ENCODE results near the gene WWOX. TPM values are rescaled to one million over a fixed set of nuclear protein-coding genes. Genes with fewer than 3 reads are reported as not detected.

WWOX gene
- total RNA-seq, 4 donors from 2014 or later = 135 to 209 (median 159) TPM

DNA sequence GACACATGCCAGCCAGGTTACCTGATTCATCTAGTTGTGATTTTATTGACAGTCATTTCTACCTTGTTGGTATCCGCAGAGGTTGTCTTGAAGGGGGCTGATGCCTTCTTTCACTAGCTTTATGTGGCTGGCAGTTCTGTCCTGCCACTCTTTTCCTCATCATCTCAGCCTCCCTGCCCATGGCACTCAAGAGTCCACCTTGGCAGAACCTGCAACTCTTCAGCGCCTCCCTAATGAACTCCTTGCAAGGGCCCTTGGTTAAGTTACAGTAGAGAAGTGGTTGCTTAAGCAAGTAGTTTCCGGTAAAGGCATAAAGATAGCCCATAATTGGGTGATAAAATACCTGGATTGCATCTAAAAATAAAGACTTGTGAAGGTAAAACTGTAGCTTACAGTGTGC, 489.9 kb downstream of the WWOX start:
- DNase-seq = peak; percentile 29 to 38
- no peak for TF ChIP-seq POLR2A (IDR thresholded peaks at IDR 0.05)
- TF ChIP-seq, protein P1, sequence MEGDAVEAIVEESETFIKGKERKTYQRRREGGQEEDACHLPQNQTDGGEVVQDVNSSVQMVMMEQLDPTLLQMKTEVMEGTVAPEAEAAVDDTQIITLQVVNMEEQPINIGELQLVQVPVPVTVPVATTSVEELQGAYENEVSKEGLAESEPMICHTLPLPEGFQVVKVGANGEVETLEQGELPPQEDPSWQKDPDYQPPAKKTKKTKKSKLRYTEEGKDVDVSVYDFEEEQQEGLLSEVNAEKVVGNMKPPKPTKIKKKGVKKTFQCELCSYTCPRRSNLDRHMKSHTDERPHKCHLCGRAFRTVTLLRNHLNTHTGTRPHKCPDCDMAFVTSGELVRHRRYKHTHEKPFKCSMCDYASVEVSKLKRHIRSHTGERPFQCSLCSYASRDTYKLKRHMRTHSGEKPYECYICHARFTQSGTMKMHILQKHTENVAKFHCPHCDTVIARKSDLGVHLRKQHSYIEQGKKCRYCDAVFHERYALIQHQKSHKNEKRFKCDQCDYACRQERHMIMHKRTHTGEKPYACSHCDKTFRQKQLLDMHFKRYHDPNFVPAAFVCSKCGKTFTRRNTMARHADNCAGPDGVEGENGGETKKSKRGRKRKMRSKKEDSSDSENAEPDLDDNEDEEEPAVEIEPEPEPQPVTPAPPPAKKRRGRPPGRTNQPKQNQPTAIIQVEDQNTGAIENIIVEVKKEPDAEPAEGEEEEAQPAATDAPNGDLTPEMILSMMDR (IDR thresholded peaks at IDR 0.05) = no peak
- Histone ChIP-seq H3K27ac (no peak overlapping the region), H3K36me3 (no peaks in the 10 kb centered on the region), H3K4me1 (peaks cover 0 to 3% of the 10 kb centered on the region in 2 donors), H3K27me3 (no peaks in the 10 kb centered on the region), H3K4me3 (replicated peaks in 1 of 3) (no peak overlapping the region), H3K9me3 (no peaks in the 10 kb centered on the region)
- 61 to 76% methylated on average over 3 of the region's 3 CpGs for WGBS, 2 donors
- intact Hi-C loops (cut with DNase I) = no loop called here

DNA sequence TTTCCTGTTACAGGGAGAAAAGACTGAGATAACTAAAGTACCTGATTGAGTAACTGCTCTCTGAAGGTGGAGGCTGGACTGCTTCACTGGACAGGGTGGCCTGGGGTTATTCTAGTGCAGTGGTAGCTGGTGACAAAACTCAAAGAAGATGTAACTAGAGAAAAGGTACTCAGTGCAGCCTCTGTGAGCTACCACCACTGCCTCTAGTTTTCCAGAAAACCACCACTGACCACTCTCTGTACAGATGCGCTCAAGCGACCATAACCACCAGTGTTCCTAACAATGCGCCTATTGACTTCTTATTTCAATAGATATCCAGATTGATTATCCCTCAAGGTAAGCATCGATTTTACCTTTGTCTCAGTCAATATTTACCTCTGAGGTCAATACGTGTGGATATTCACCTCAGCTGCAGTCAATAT, 492.2 kb downstream of the WWOX start:
- no peak for DNase-seq
- Histone ChIP-seq H3K27ac (no peak overlapping the region), H3K9me3 (no peaks in the 10 kb centered on the region), H3K4me1 (peaks cover 0 to 3% of the 10 kb centered on the region in 2 donors), H3K27me3 (no peaks in the 10 kb centered on the region), H3K4me3 (replicated peaks in 1 of 3) (no peak overlapping the region), H3K36me3 (no peaks in the 10 kb centered on the region)
- intact Hi-C loops (cut with DNase I) = no loop called here
- TF ChIP-seq, protein P1 (IDR thresholded peaks at IDR 0.05) = no peak
- no peak for TF ChIP-seq POLR2A (IDR thresholded peaks at IDR 0.05)
- 97 to 98% methylated on average over 5 of the region's 5 CpGs for WGBS, 2 donors

DNA sequence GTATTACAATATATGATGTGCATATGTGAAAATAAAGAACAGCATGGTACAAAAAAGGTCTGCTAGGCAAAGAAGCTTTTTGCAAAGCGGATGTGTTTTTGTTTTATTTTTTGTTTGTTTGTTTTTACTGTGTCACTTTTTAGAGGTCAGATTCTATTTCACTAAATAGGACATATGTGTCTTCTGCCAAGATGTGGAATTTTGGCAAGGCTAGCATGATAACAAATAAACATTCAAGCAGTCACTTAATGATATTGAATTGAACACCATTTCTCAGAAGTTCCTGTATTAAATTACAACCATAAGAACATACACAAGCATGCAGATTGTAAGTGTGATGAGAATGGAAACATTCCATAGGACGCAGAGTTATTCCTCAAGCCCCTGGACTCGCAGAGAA, 492.7 kb downstream of the WWOX start:
- WGBS, 2 donors = 87 to 89% methylated on average over 3 of the region's 3 CpGs
- H3K4me1 ChIP-seq = peaks cover 0 to 3% of the 10 kb centered on the region in 2 donors
- no peak for DNase-seq
- intact Hi-C loops (cut with DNase I) = no loop called here
- no peaks in the 10 kb centered on the region for H3K27me3 ChIP-seq
- H3K27ac ChIP-seq = no peak overlapping the region
- TF ChIP-seq POLR2A (IDR thresholded peaks at IDR 0.05) = no peak
- TF ChIP-seq, protein P1 (IDR thresholded peaks at IDR 0.05) = no peak
- H3K9me3 ChIP-seq = no peaks in the 10 kb centered on the region
- H3K36me3 ChIP-seq = no peaks in the 10 kb centered on the region
- H3K4me3 ChIP-seq (replicated peaks in 1 of 3) = no peak overlapping the region

DNA sequence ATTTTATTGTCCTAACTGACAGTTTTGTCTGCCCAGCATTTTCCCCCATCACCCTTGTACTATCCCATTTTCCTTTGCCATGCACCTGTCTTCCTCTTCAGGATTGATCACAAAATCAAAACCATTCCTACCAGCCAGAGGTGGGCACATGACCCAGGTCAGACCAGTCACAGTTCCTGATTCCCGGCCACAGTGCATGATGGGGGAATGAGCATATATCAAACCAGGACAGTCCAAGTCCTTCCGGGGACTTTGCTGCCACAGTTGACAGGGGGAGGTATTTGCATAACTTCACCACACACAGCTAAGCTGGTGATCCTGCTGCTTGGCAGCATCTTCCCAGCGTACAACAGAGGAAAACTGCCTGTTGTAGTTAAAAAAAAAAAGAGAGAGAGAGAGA, 493.9 kb downstream of the WWOX start:
- TF ChIP-seq, protein P1 (IDR thresholded peaks at IDR 0.05) = no peak
- no peak for TF ChIP-seq POLR2A (IDR thresholded peaks at IDR 0.05)
- Histone ChIP-seq H3K27me3 (no peaks in the 10 kb centered on the region), H3K36me3 (no peaks in the 10 kb centered on the region), H3K9me3 (no peaks in the 10 kb centered on the region), H3K4me3 (replicated peaks in 1 of 3) (no peak overlapping the region), H3K27ac (no peak overlapping the region), H3K4me1 (peaks cover 0 to 3% of the 10 kb centered on the region in 2 donors)
- DNase-seq = no peak
- 88 to 90% methylated on average over 3 of the region's 3 CpGs for WGBS, 2 donors
- intact Hi-C loops (cut with DNase I) = no loop called here

DNA sequence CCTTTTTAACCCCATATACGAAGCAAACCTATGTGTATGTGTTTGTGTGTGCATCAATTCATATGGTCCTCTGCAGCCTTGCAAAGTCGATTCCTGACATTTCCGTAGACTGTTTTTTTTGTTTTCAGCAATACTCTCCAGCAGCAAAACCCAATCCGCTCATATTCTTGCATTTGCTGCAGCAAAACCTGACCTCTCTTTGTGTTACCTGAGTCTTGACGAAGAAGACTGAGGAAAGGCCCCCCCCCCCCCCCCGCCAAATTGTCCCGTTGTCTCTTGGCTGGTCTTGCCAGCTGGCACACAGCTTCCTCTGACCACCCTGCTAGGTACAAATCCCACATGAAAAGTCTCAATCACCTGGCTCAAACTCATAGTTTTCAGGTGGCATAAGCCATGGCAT, 494.7 kb downstream of the WWOX start:
- Histone ChIP-seq H3K27me3 (no peaks in the 10 kb centered on the region), H3K4me3 (replicated peaks in 1 of 3) (no peak overlapping the region), H3K4me1 (peaks cover 0 to 3% of the 10 kb centered on the region in 2 donors), H3K36me3 (no peaks in the 10 kb centered on the region), H3K9me3 (no peaks in the 10 kb centered on the region), H3K27ac (no peak overlapping the region)
- intact Hi-C loops (cut with DNase I) = no loop called here
- TF ChIP-seq POLR2A (IDR thresholded peaks at IDR 0.05) = no peak
- DNase-seq = no peak
- 80 to 85% methylated on average over 7 of the region's 7 CpGs for WGBS, 2 donors

Measured in thyroid gland (tissue), 4 donors.